HG03460 (cell line): Measurements from ENCODE around the gene ZNF274.
"Not testable (repeated sequence)": the region's sequence is repeated elsewhere in the genome, so short reads cannot be mapped to it uniquely, and the experiment has no call there.

Experiments used
- ATAC-seq: cut with Tn5 transposase; IDR thresholded peaks from one replicate; pipeline ENCODE4 v1.9.1; 2021; ENCODE audit not compliant: unreplicated experiment

Gene ZNF274

GRCh38 chr19:58182989-58183816, at the start of gene ZNF274:
ZNF274 (plus strand) TSS chr19:58183061; CDS start chr19:58183966, 905 bp downstream.
- ATAC-seq: peak; percentile 88

- no peak for ATAC-seq
Measured at GRCh38 chr19:58134244-58134643, 48.6 kb upstream of the ZNF274 start.

- no peak for ATAC-seq
Measured at GRCh38 chr19:58145849-58146248, 37.0 kb upstream of the ZNF274 start.

- ATAC-seq: not testable (repeated sequence)
Measured at GRCh38 chr19:58147475-58147874, 35.4 kb upstream of the ZNF274 start.

GRCh38 chr19:58150328-58150921, 32.4 kb upstream of the ZNF274 start, which contains the start of gene ZNF329:
ZNF329 (minus strand) TSS chr19:58150789; CDS start chr19:58129503, 21,286 bp downstream.
- peak; percentile 73 for ATAC-seq

GRCh38 chr19:58153386-58153785, 29.5 kb upstream of the ZNF274 start:
- ATAC-seq: no peak

GRCh38 chr19:58154287-58154678, 28.6 kb upstream of the ZNF274 start:
- ATAC-seq: no peak

GRCh38 chr19:58154679-58155648, 27.9 kb upstream of the ZNF274 start:
- ATAC-seq: peak; percentile 61

- ATAC-seq: no peak
Measured at GRCh38 chr19:58157045-58157728, 25.7 kb upstream of the ZNF274 start.

GRCh38 chr19:58166268-58166667, 16.6 kb upstream of the ZNF274 start:
- no peak for ATAC-seq

- no peak for ATAC-seq
Measured at GRCh38 chr19:58166708-58167280, 16.1 kb upstream of the ZNF274 start.

GRCh38 chr19:58170860-58171259, 12.0 kb upstream of the ZNF274 start:
- no peak for ATAC-seq

GRCh38 chr19:58181902-58182576, 822 bp upstream of the ZNF274 start:
- no peak for ATAC-seq

- ATAC-seq: no peak
Measured at GRCh38 chr19:58182577-58182988, 278 bp upstream of the ZNF274 start.

- ATAC-seq: no peak
Measured at GRCh38 chr19:58183817-58184215, 955 bp downstream of the ZNF274 start.

GRCh38 chr19:58196901-58197616, 14.2 kb downstream of the ZNF274 start:
- ATAC-seq: no peak

- no peak for ATAC-seq
Measured at GRCh38 chr19:58203814-58204475, 21.1 kb downstream of the ZNF274 start.

GRCh38 chr19:58204566-58204965, 21.7 kb downstream of the ZNF274 start:
- no peak for ATAC-seq
